Astrocyte of the hippocampus (primary cell): ENCODE data around the gene KISS1.
"Not testable (repeated sequence)": the region's sequence is repeated elsewhere in the genome, so short reads cannot be mapped to it uniquely, and the experiment has no call there.

ENCODE experiments used
- DNase-seq: peaks from one replicate; pipeline ENCODE4 v3.0.0; 2011; ENCODE audit warnings: low read depth, low spot score

Gene KISS1

GRCh38 chr1:204196068-204196795, at the start of gene KISS1:
Gene KISS1, minus strand, starts transcription at chr1:204196491. Its CDS starts 3,615 bp downstream, at chr1:204192876.
- DNase-seq = no peak

GRCh38 chr1:204242920-204243319, 46.6 kb upstream of the KISS1 start:
- DNase-seq = no peak

GRCh38 chr1:204241914-204242313, 45.6 kb upstream of the KISS1 start:
- DNase-seq = no peak

- DNase-seq = no peak
These were observed 44.8 kb upstream of the KISS1 start for GRCh38 chr1:204241050-204241449.

GRCh38 chr1:204240233-204240632, 43.9 kb upstream of the KISS1 start:
- no peak for DNase-seq

GRCh38 chr1:204239401-204239800, 43.1 kb upstream of the KISS1 start:
- not testable (repeated sequence) for DNase-seq

GRCh38 chr1:204238520-204238919, 42.2 kb upstream of the KISS1 start:
- not testable (repeated sequence) for DNase-seq

GRCh38 chr1:204237515-204237914, 41.2 kb upstream of the KISS1 start:
- not testable (repeated sequence) for DNase-seq

- DNase-seq = no peak
These were observed 36.2 kb upstream of the KISS1 start for GRCh38 chr1:204232526-204232925.

- no peak for DNase-seq
These were observed 33.9 kb upstream of the KISS1 start for GRCh38 chr1:204230211-204230610.

GRCh38 chr1:204228896-204229295, 32.6 kb upstream of the KISS1 start:
- DNase-seq = no peak

GRCh38 chr1:204227996-204228785, 31.9 kb upstream of the KISS1 start:
- no peak for DNase-seq

- no peak for DNase-seq
These were observed 31.1 kb upstream of the KISS1 start for GRCh38 chr1:204227351-204227750.

GRCh38 chr1:204225841-204226735, 29.8 kb upstream of the KISS1 start:
- DNase-seq = peak; percentile 46

- no peak for DNase-seq
These were observed 28.4 kb upstream of the KISS1 start for GRCh38 chr1:204224655-204225054.

- DNase-seq = no peak
These were observed 27.0 kb upstream of the KISS1 start for GRCh38 chr1:204223129-204223860.

- no peak for DNase-seq
These were observed 26.4 kb upstream of the KISS1 start for GRCh38 chr1:204222764-204223055.

- DNase-seq = no peak
These were observed 25.9 kb upstream of the KISS1 start for GRCh38 chr1:204222006-204222763.

- DNase-seq = no peak
These were observed 25.0 kb upstream of the KISS1 start for GRCh38 chr1:204221271-204221670.

- DNase-seq = no peak
These were observed 23.8 kb upstream of the KISS1 start for GRCh38 chr1:204219971-204220616.
